ENCODE results near the gene CYP11A1.

Gene CYP11A1

DNA sequence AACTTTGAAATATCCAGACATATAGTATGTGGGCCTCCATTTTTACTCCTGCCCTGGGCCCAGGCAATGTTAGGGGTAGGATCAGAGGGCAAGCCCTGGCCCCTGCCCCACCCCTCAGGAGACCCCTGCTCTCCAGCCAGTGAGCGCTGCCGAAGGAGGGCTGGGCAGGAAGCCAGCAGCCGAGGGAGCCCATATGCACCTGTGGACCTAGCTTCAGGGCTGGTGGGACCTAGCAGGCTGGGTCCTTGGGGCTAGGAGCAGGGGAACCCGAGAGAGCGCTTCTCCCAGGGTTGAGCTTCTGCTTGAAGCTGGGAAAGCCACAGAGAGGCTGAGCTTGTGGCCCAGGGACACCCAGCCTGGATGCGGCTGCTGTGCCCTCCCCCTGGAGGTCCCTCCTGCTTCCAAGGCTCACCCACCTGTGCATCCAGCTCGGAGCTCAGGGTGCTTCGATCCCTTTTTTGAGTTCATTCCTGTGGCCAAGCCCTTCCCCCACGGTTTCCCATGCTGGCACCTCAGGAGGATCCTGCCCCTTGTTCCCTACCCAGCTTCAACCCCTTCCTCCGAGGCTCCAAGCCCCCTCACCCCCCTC, 21.0 kb upstream of the CYP11A1 start:
- no peak overlapping the region for H3K4me3 ChIP-seq (replicated peaks; ENCODE audit: low read depth, low read length)

DNA sequence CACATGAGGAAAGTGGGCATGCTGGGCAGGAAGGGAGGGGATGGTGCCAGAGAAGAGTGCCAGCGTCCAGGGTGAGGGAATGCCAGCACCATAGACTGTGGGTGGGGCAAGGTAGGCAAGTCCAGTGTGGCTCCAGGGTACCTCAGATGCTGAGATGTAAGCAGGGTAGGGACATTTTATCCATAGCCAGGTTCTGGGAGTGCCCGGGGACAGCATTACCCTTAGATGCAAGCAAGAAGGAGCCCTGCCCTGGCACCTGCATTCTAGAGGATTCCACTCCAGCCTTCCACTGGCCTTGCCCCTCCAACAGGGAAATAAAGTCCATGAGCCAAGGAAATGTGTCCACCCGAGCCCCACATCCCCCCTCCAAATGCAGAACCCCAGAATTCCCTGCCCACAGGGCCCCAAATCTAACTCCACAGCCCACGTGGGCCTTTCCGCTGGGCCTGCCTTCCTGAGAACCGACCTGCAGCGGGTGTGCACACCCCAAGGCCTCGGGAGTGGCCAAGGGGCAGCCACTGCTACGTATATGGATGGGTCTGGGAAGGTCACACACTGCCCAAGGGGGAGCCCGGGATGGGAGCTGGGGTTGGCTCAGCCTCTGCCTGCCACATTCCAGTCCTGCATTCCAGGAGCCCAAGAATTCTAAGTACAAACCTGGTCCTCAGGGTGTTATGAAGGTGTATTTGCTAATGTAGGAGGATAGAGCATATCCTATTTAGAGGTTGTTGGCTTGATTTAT, 20.3 kb upstream of the CYP11A1 start:
- TF ChIP-seq, protein P1, sequence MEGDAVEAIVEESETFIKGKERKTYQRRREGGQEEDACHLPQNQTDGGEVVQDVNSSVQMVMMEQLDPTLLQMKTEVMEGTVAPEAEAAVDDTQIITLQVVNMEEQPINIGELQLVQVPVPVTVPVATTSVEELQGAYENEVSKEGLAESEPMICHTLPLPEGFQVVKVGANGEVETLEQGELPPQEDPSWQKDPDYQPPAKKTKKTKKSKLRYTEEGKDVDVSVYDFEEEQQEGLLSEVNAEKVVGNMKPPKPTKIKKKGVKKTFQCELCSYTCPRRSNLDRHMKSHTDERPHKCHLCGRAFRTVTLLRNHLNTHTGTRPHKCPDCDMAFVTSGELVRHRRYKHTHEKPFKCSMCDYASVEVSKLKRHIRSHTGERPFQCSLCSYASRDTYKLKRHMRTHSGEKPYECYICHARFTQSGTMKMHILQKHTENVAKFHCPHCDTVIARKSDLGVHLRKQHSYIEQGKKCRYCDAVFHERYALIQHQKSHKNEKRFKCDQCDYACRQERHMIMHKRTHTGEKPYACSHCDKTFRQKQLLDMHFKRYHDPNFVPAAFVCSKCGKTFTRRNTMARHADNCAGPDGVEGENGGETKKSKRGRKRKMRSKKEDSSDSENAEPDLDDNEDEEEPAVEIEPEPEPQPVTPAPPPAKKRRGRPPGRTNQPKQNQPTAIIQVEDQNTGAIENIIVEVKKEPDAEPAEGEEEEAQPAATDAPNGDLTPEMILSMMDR (IDR thresholded peaks at IDR 0.05; ENCODE audit: low read depth, low read length, missing control alignments): no peak
- no peak overlapping the region for H3K4me3 ChIP-seq (replicated peaks; ENCODE audit: low read depth, low read length)
- DNase-seq (ENCODE audit: extremely low read depth, low read depth): no peak

More for the DNA sequence above, 21.0 kb upstream of the CYP11A1 start:
- TF ChIP-seq, protein P1 (IDR thresholded peaks at IDR 0.05; ENCODE audit: low read depth, low read length, missing control alignments): no peak
- DNase-seq (ENCODE audit: extremely low read depth, low read depth): no peak

DNA sequence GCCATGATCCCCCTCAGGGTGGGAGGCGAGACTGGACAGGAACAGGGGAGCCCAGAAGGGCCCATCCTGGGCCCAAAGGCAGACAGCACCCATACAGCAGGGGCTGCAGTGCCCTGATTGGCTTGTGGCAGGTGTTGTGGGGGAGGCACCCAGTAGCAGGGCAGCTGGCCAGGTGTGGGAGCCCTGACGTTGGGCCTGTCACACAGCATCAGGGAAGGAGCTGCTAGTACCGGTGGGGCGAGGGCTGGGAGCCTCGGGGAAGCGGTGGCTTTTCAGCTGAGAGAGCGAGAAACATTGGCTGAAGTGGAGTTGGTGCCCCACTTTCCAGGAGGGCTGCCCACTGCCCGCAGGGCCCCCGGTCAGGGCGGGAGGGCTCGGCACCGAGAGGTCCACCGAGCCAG, 19.7 kb upstream of the CYP11A1 start:
- DNase-seq (ENCODE audit: extremely low read depth, low read depth): no peak
- no peak overlapping the region for H3K4me3 ChIP-seq (replicated peaks; ENCODE audit: low read depth, low read length)
- TF ChIP-seq, protein P1 (IDR thresholded peaks at IDR 0.05; ENCODE audit: low read depth, low read length, missing control alignments): no peak

DNA sequence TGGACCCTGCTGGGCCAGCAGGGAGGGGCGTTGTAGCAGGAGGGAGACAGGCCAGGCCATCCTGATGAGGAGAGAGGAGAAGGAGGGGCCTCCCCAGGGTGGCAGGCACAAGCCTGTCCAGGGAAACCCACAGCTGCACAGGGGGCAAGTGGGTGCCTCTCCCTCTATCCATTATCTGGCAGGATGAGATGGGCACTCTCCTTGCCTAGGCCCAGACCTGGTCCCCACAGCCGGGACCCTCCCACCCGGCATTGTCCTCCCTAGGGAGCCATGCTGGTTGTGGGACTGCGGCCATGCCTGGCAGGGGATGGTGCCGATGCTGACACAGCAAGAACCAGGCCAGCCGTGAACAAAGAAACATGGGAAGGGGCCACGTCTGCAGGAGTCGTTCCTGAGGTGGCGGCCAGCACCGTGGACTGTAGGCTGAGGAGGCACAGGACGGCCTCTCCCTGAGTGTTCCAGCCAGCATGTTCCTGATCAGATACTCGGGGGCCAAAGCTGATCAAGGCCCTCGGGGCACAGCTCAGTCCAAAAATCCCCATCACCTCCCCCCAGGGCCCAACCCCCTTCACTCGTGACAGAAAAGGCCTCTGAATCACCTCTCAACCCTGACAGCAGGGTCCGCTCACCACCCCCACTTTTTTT, 19.2 kb upstream of the CYP11A1 start:
- TF ChIP-seq, protein P1 (IDR thresholded peaks at IDR 0.05; ENCODE audit: low read depth, low read length, missing control alignments): no peak
- DNase-seq (ENCODE audit: extremely low read depth, low read depth): no peak
- no peak overlapping the region for H3K4me3 ChIP-seq (replicated peaks; ENCODE audit: low read depth, low read length)

DNA sequence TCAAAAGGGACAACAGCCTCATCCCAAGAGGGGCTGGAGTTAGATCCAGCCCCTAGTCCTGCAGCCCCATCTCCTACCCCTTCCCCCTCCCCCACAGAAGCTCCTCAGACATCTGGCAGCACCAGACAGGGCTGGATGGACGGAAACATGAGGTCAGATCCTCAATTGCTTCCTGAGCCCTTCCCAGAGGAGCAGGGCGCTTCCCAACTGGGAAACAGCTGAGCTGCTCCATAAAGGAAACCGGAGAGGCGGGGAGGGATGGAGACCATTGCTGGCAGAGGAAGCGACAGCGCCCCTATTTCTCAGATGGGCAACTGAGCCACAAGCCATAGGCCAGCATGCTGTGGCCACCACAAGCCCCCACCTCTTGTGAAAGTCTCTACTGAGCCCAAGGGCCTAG, 18.3 kb upstream of the CYP11A1 start:
- TF ChIP-seq, protein P1 (IDR thresholded peaks at IDR 0.05; ENCODE audit: low read depth, low read length, missing control alignments): no peak
- DNase-seq (ENCODE audit: extremely low read depth, low read depth): no peak
- no peak overlapping the region for H3K4me3 ChIP-seq (replicated peaks; ENCODE audit: low read depth, low read length)

DNA sequence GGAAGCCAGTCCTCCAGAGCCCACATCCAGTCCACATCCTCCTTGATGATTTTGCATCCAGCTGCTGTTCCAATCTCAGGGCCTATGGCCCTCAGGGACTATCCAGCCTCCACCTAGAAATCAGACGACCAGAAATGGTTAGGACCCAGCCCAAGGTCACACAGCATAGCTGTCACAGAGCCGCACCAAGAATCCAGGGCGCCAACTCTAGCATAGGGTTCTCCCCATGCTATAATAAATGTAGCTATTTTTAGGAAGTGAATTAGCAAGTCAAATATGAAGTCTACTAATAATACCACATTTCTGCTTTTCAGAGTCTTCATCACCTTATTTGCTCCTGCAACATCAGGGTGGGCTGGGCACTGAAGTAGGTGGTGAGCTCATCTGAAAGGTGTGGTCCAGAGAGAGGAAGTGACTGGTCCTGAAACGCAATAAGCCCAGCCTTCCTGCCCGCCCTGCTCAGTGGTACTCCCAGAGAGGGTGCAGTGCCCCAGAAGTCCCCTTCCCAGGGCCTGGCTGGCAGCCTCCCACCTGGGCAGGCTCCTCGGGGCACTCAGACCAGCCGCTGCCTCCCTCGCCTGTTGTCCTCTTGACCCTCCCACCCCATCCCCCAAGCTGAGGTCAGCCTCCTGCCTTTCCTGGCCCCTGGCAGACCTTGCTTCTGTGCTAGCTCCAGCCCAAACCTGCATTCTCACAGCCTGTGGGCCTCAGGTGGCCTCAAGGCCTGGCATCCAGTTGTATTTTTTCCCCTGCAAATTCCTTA, 17.6 kb upstream of the CYP11A1 start:
- no peak for DNase-seq (ENCODE audit: extremely low read depth, low read depth)
- TF ChIP-seq, protein P1 (IDR thresholded peaks at IDR 0.05; ENCODE audit: low read depth, low read length, missing control alignments): no peak
- no peak overlapping the region for H3K4me3 ChIP-seq (replicated peaks; ENCODE audit: low read depth, low read length)

All from HFF-Myc (cell line).